H1 (cell line): ENCODE data around the gene SPP1. TPM values are rescaled to one million over a fixed set of nuclear protein-coding genes. Genes with fewer than 3 reads are reported as not detected.

Experiments used
- ASH2L ChIP-seq: fragments of 200-600, 300-600 bp; sonication (generic); IDR thresholded peaks from one replicate; pipeline ENCODE4 v1.7.1; 2017; ENCODE audit warnings: low read length
- BCL11A ChIP-seq, 2 experiments: IDR thresholded peaks; one replicate each; pipeline ENCODE4 v1.6.1; 2011; ENCODE audit warnings: low read depth in 2 of 2, low read length in 2 of 2, mild to moderate bottlenecking in 2 of 2
- CEBPB ChIP-seq: IDR thresholded peaks from 2 replicates; pipeline ENCODE4 v1.6.1; 2012; ENCODE audit warnings: low read depth, low read length
- CHD2 ChIP-seq: IDR thresholded peaks from 2 replicates; pipeline ENCODE4 v1.6.1; 2012; ENCODE audit warnings: low read length, improper control_type of control experiment
- CREB1 ChIP-seq: IDR thresholded peaks from 2 replicates; pipeline ENCODE4 v1.6.1; 2012; ENCODE audit warnings: inconsistent platforms
- E2F6 ChIP-seq: IDR thresholded peaks from 2 replicates; pipeline ENCODE4 v1.6.1; 2012; ENCODE audit warnings: inconsistent platforms
- GABPA ChIP-seq: IDR thresholded peaks from 2 replicates; pipeline ENCODE4 v1.6.1; 2011; ENCODE audit warnings: mild to moderate bottlenecking, low read length, moderate library complexity, borderline replicate concordance; ENCODE audit not compliant: insufficient read depth
- GTF2F1 ChIP-seq: IDR thresholded peaks from 2 replicates; pipeline ENCODE4 v1.6.1; 2012; ENCODE audit warnings: low read depth, low read length, improper control_type of control experiment, borderline replicate concordance
- HDAC2 ChIP-seq, 2 experiments: fragments of 300-600 bp in 1 of 2; sonication (generic) in 1 of 2; IDR thresholded peaks; 2 replicates each; pipeline ENCODE4 v1.6.1; 2011 to 2012; ENCODE audit warnings: low read depth in 2 of 2, low read length in 2 of 2, mild to moderate bottlenecking in 2 of 2, moderate library complexity in 2 of 2, borderline replicate concordance in 1 of 2, inconsistent platforms in 1 of 2
- HDAC6 ChIP-seq: IDR thresholded peaks from one replicate; pipeline ENCODE4 v1.7.1; 2012; ENCODE audit warnings: low read depth, mild to moderate bottlenecking, inconsistent platforms, low read length, moderate library complexity
- PHF8 ChIP-seq: fragments of 200-600 bp; sonication (generic); conservative IDR thresholded peaks from 2 replicates; pipeline ENCODE4 v1.7.1; 2012; ENCODE audit warnings: low read depth, mild to moderate bottlenecking, inconsistent platforms, low read length, moderate library complexity
- POLR2A ChIP-seq, 2 experiments: IDR thresholded peaks; 1 replicate in 1 of 2; 2 replicates in 1 of 2; pipeline ENCODE4 v1.6.1; 2011; ENCODE audit warnings: low read depth in 2 of 2, low read length in 2 of 2, mild to moderate bottlenecking in 2 of 2; ENCODE audit errors: control extremely low read depth in 1 of 2
- POU5F1 ChIP-seq: IDR thresholded peaks from 2 replicates; pipeline ENCODE4 v1.6.1; 2011; ENCODE audit warnings: low read depth, mild to moderate bottlenecking, low read length, moderate library complexity
- RAD21 ChIP-seq, 2 experiments: IDR thresholded peaks in 1 of 2; conservative IDR thresholded peaks in 1 of 2; 2 replicates each; pipeline ENCODE4 v1.6.1; 2011; ENCODE audit warnings: low read depth in 2 of 2, low read length in 2 of 2, improper control_type of control experiment in 1 of 2, inconsistent platforms in 1 of 2, mild to moderate bottlenecking in 1 of 2, moderate library complexity in 1 of 2
- RFX5 ChIP-seq: IDR thresholded peaks from 2 replicates; pipeline ENCODE4 v1.6.1; 2011; ENCODE audit warnings: low read depth, low read length, improper control_type of control experiment, borderline replicate concordance
- RNF2 ChIP-seq: fragments of 200-900, 300-1000 bp; sonication (generic); IDR thresholded peaks from 2 replicates; pipeline ENCODE4 v1.7.1; 2016; ENCODE audit warnings: borderline replicate concordance, low read depth, mild to moderate bottlenecking, antibody characterized with exemption, low read length; ENCODE audit not compliant: poor library complexity, severe bottlenecking; ENCODE audit errors: missing control alignments
- RXRA ChIP-seq: IDR thresholded peaks from 2 replicates; pipeline ENCODE4 v1.6.1; 2011; ENCODE audit warnings: low read depth, mild to moderate bottlenecking, low read length, moderate library complexity; ENCODE audit not compliant: insufficient read depth
- SIX5 ChIP-seq: IDR thresholded peaks from 2 replicates; pipeline ENCODE4 v1.6.1; 2011; ENCODE audit warnings: mild to moderate bottlenecking, low read depth, low read length
- SP2 ChIP-seq: IDR thresholded peaks from 2 replicates; pipeline ENCODE4 v1.6.1; 2012; ENCODE audit warnings: mild to moderate bottlenecking, low read length, inconsistent platforms
- TAF1 ChIP-seq: IDR thresholded peaks from 2 replicates; pipeline ENCODE4 v1.6.1; 2011; ENCODE audit warnings: mild to moderate bottlenecking, low read depth, low read length
- TCF12 ChIP-seq: IDR thresholded peaks from 2 replicates; pipeline ENCODE4 v1.6.1; 2011; ENCODE audit warnings: low read depth, mild to moderate bottlenecking, low read length
- YY1 ChIP-seq: IDR thresholded peaks from 2 replicates; pipeline ENCODE4 v1.6.1; 2011; ENCODE audit warnings: low read depth, mild to moderate bottlenecking, low read length
- polyA plus RNA-seq, 7 experiments: library from polyadenylated mRNA; depleted of rRNA in 3 of 7; stranded (reverse) in 5 of 7; unstranded in 2 of 7; fragments of >200 nt in 5 of 7; fragments of 200-250 nt in 2 of 7; gene quantifications; 1 replicate in 5 of 7; 2 replicates in 1 of 7; 4 replicates in 1 of 7; pipeline versions ENCODE4 v1.2.1 to v1.2.3, GENCODE V29; 2011 to 2013; ENCODE audit warnings: missing spikeins in 2 of 7, mixed read lengths in 2 of 7
- total RNA-seq: library from RNA; stranded (reverse); fragmentation: NEBNext Ultra II Directional; extraction: Animal tissue kit (Norgen Biotek cat#: 25700); gene quantifications from 2 replicates; pipeline ENCODE4 v1.2.1, GENCODE V29; 2021
- TF ChIP-seq, protein P1 (sequence below), 3 experiments: IDR thresholded peaks; 1 replicate in 2 of 3; 2 replicates in 1 of 3; pipeline versions ENCODE4 v1.5.1 to v1.6.1; 2011; ENCODE audit warnings: low read length in 3 of 3, mild to moderate bottlenecking in 3 of 3, inconsistent platforms in 2 of 3, low read depth in 1 of 3, moderate library complexity in 1 of 3; ENCODE audit not compliant: insufficient read depth in 1 of 3; ENCODE audit errors: control extremely low read depth in 1 of 3

Gene SPP1
- total and polyA plus RNA-seq, 2 of the 8 experiments (the other 6 are each of a cell fraction or from before 2014, with no cell fraction given) = 13.7 to 26.5 TPM

DNA sequence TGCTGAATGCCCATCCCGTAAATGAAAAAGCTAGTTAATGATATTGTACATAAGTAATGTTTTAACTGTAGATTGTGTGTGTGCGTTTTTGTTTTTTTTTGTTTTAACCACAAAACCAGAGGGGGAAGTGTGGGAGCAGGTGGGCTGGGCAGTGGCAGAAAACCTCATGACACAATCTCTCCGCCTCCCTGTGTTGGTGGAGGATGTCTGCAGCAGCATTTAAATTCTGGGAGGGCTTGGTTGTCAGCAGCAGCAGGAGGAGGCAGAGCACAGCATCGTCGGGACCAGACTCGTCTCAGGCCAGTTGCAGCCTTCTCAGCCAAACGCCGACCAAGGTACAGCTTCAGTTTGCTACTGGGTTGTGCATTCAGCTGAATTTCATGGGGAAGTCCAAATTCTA lies at the start of gene SPP1 (continued):
- TF ChIP-seq POLR2A (IDR thresholded peaks at IDR 0.05; ENCODE audit: control extremely low read depth in 1 of 2, low read depth in 2 of 2, low read length in 2 of 2) = peak in 1 of 2 experiments; percentile 24; a peak in 1 of 3 replicates
- TF ChIP-seq PHF8 = no peak
- no peak for TF ChIP-seq CREB1
- no peak for TF ChIP-seq ASH2L
- TF ChIP-seq RFX5 = no peak
- TF ChIP-seq BCL11A (IDR thresholded peaks at IDR 0.05; ENCODE audit: low read depth in 2 of 2, low read length in 2 of 2) = no peak
- no peak for TF ChIP-seq RXRA
- no peak for TF ChIP-seq SIX5
- no peak for TF ChIP-seq CHD2
- TF ChIP-seq RNF2 = no peak
- no peak for TF ChIP-seq GTF2F1
- no peak for TF ChIP-seq YY1
- TF ChIP-seq CEBPB = no peak
- no peak for TF ChIP-seq TCF12
- no peak for TF ChIP-seq POU5F1
- no peak for TF ChIP-seq HDAC2 (IDR thresholded peaks at IDR 0.05; ENCODE audit: borderline replicate concordance in 1 of 2, low read depth in 2 of 2, low read length in 2 of 2)
- peak; percentile 15 to 18; a peak in 1 of 4 replicates for TF ChIP-seq RAD21 (IDR thresholded peaks at IDR 0.05 in 1 of 2, conservative IDR thresholded peaks at IDR 0.05 in 1 of 2; ENCODE audit: low read depth in 2 of 2, low read length in 2 of 2)
- TF ChIP-seq E2F6 = no peak
- 0 out of 2 replicates have a peak, but pooled peaks have one; percentile 21 for TF ChIP-seq TAF1
- no peak for TF ChIP-seq HDAC6
- no peak for TF ChIP-seq GABPA
- TF ChIP-seq SP2 = no peak
- TF ChIP-seq, protein P1, sequence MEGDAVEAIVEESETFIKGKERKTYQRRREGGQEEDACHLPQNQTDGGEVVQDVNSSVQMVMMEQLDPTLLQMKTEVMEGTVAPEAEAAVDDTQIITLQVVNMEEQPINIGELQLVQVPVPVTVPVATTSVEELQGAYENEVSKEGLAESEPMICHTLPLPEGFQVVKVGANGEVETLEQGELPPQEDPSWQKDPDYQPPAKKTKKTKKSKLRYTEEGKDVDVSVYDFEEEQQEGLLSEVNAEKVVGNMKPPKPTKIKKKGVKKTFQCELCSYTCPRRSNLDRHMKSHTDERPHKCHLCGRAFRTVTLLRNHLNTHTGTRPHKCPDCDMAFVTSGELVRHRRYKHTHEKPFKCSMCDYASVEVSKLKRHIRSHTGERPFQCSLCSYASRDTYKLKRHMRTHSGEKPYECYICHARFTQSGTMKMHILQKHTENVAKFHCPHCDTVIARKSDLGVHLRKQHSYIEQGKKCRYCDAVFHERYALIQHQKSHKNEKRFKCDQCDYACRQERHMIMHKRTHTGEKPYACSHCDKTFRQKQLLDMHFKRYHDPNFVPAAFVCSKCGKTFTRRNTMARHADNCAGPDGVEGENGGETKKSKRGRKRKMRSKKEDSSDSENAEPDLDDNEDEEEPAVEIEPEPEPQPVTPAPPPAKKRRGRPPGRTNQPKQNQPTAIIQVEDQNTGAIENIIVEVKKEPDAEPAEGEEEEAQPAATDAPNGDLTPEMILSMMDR (IDR thresholded peaks at IDR 0.05; ENCODE audit: control extremely low read depth in 1 of 3, insufficient read depth in 1 of 3, low read depth in 1 of 3, low read length in 3 of 3) = peak in 1 of 3 experiments; percentile 12; a peak in 1 of 4 replicates
